ENCODE data around the gene TGFB2. TPM values are rescaled to one million over a fixed set of nuclear protein-coding genes. Genes with fewer than 3 reads are reported as not detected.

The TGFB2 gene
- polyA plus RNA-seq, 1 donor, result 4.9 TPM

DNA sequence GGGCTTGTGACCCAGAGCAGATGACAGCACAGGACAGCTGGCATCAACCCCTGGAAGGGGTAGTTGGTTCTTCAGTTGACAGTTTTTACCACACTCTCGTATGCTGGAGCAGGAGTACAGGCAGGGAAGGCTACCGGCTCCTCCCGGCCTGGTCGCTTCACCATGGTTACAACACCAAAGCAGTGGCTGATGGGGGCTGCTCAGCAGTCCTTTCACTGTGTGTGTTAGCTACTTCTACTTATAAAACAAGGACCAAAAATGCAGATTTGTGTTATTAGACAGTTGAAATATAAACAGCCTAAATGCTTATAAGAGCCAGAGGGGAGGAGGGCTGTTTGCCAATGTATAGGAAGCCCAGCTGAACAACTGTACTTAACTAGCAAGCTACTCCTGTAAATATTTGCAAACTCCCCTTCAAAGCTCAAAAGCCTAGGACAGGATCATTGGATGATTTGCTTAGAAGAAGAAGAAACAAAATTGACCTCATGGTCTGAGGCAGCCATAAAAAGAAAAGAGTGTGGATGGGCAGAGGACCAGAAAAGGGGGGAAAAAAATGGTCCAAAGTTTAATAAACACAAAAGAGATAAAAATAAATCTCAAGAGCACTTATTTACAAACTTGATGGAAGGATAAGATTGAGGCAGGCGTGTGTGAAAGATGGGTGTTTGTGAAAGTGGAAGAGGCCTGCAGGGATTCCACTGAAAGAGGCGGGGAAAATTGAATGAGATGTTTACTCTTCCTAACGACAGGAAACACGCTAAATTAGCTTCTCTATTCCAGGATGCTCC, 57.1 kb downstream of the TGFB2 start:
- H3K9me3 ChIP-seq (ENCODE audit: control insufficient read depth, low read depth, low read length), result no peaks in the 10 kb centered on the region
- no peak overlapping the region for H3K4me3 ChIP-seq (ENCODE audit: low read length)
- H3K4me1 ChIP-seq (ENCODE audit: control insufficient read depth, insufficient read depth, low read length), result no peaks in the 10 kb centered on the region
- WGBS (ENCODE audit: insufficient coverage, low lambda C conversion rate), result no CpG with 5 or more reads among the region's 8 CpGs
- no peaks in the 10 kb centered on the region for H3K36me3 ChIP-seq (ENCODE audit: control insufficient read depth, insufficient read depth, low read length)
- peak; percentile 47 to 66 for DNase-seq
- H3K27me3 ChIP-seq (ENCODE audit: control insufficient read depth, insufficient read depth, low read length), result peaks cover 10% of the 10 kb centered on the region
- peak overlapping the region; percentile 31 for H3K27ac ChIP-seq (ENCODE audit: low read length)

DNA sequence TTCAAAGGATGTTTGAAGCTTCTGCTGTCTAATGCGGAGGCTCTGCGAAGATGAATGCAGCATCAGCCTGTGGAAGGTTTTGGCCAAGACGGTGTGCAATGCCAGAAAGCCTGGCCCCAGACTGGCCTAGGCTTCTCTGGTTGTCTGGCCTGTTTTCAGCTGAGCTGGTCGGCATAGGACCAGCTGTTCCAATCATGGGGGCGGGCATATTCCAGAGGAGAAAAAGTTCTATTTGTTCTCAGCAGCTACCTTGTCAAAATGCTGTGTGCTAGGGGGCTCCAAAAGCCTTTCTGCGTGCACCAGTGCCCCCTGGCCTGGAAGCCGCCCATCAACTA, 57.6 kb downstream of the TGFB2 start:
- H3K27me3 ChIP-seq (ENCODE audit: control insufficient read depth, insufficient read depth, low read length), result peaks cover 10% of the 10 kb centered on the region
- no peaks in the 10 kb centered on the region for H3K4me1 ChIP-seq (ENCODE audit: control insufficient read depth, insufficient read depth, low read length)
- no peaks in the 10 kb centered on the region for H3K9me3 ChIP-seq (ENCODE audit: control insufficient read depth, low read depth, low read length)
- no peak overlapping the region for H3K4me3 ChIP-seq (ENCODE audit: low read length)
- H3K27ac ChIP-seq (ENCODE audit: low read length), result no peak overlapping the region
- DNase-seq, result no peak
- whole genome bisulfite sequencing (ENCODE audit: insufficient coverage, low lambda C conversion rate), result no CpG with 5 or more reads among the region's 7 CpGs
- no peaks in the 10 kb centered on the region for H3K36me3 ChIP-seq (ENCODE audit: control insufficient read depth, insufficient read depth, low read length)

DNA sequence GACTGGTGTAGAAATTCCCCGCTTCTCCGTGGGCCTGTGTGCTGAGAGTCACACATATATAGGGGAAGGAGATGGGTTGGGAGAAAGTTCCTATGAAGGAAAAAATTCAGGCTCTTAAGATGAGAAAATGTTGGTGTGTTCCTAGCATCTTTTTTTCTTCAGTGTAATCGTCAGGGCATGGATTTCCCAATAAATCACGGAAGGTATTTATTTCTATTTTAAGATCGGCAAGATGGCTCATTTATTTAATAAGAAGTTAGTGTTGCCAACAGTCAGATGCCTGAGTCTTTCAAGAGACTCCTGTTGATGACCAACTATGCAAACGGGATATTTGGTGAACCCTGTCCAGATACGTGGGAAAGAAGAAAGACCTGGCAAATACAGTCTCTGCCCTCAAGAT, 58.2 kb downstream of the TGFB2 start:
- peaks cover 14% of the 10 kb centered on the region for H3K27me3 ChIP-seq (ENCODE audit: control insufficient read depth, insufficient read depth, low read length)
- WGBS (ENCODE audit: insufficient coverage, low lambda C conversion rate), result 73% methylated on average over 3 of the region's 7 CpGs
- H3K9me3 ChIP-seq (ENCODE audit: control insufficient read depth, low read depth, low read length), result no peaks in the 10 kb centered on the region
- H3K27ac ChIP-seq (ENCODE audit: low read length), result no peak overlapping the region
- no peak overlapping the region for H3K4me3 ChIP-seq (ENCODE audit: low read length)
- no peaks in the 10 kb centered on the region for H3K36me3 ChIP-seq (ENCODE audit: control insufficient read depth, insufficient read depth, low read length)
- no peaks in the 10 kb centered on the region for H3K4me1 ChIP-seq (ENCODE audit: control insufficient read depth, insufficient read depth, low read length)
- no peak for DNase-seq

DNA sequence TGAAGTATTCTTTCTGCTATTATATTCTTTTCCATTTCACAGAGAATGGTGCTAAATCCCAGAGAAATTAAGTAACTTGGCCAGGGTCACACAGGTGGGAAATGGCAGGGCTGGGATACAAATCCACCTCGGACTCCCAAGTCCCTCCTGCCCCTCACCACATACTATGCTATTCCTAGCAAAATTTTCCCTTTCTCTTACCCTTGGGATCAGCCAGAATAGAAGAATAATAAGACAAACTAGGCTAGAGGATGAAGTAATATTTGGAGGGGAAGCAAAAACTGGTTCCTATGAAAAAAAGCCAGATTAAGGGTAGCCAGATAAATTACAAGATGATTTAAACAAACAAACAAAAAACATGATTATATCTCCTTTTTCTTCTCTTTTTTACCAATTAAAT, 62.5 kb downstream of the TGFB2 start:
- H3K4me1 ChIP-seq (ENCODE audit: control insufficient read depth, insufficient read depth, low read length), result no peaks in the 10 kb centered on the region
- 80% methylated on average over 1 of the region's 1 CpG for WGBS (ENCODE audit: insufficient coverage, low lambda C conversion rate)
- no peak overlapping the region for H3K27ac ChIP-seq (ENCODE audit: low read length)
- H3K36me3 ChIP-seq (ENCODE audit: control insufficient read depth, insufficient read depth, low read length), result no peaks in the 10 kb centered on the region
- no peak for DNase-seq
- no peak overlapping the region for H3K4me3 ChIP-seq (ENCODE audit: low read length)
- no peaks in the 10 kb centered on the region for H3K9me3 ChIP-seq (ENCODE audit: control insufficient read depth, low read depth, low read length)
- H3K27me3 ChIP-seq (ENCODE audit: control insufficient read depth, insufficient read depth, low read length), result peaks cover 11% of the 10 kb centered on the region

DNA sequence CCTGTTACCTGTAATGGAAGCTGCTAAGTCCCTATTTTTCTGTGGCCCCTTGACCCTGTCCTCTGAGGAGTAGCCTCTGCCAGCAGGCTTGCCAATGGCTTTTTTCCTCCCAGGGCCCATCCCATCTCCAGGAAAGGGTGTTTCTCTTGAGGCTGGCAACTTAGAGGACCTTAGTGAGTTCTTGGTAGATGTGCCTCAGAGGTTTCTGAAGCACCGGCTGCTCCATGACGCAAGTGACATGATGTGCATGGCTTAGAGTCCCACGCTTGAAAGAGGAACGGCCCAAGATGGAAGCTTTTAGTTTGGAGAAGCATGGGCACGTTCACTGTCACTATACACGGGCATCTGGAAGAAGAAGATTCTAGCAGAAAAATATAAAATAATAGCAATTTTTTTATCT, 63.0 kb downstream of the TGFB2 start:
- WGBS (ENCODE audit: insufficient coverage, low lambda C conversion rate), result 100% methylated on average over 2 of the region's 6 CpGs

DNA sequence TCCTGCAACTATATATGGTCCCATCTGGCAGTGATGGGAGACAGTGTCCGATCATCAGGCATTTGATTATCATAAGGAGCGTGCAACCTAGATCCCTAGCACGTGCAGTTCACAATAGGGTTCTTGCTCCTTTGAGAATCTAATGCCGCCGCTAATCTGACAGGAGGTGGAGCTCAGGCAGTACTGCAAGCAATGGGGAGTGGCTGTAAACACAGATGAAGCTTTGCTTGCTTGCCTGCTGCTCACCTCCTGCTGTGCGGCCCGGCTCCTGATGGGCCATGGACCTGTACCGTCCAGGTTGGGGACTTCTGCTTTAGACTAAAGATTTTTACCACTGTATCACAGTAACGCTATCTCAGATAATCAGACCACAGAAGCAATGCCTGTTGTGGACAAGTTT, 63.8 kb downstream of the TGFB2 start:
- no peak overlapping the region for H3K27ac ChIP-seq (ENCODE audit: low read length)
- peaks cover 11% of the 10 kb centered on the region for H3K27me3 ChIP-seq (ENCODE audit: control insufficient read depth, insufficient read depth, low read length)
- H3K36me3 ChIP-seq (ENCODE audit: control insufficient read depth, insufficient read depth, low read length), result no peaks in the 10 kb centered on the region
- H3K4me1 ChIP-seq (ENCODE audit: control insufficient read depth, insufficient read depth, low read length), result no peaks in the 10 kb centered on the region
- DNase-seq, result no peak
- H3K4me3 ChIP-seq (ENCODE audit: low read length), result no peak overlapping the region
- 60% methylated on average over 1 of the region's 9 CpGs for WGBS (ENCODE audit: insufficient coverage, low lambda C conversion rate)
- no peaks in the 10 kb centered on the region for H3K9me3 ChIP-seq (ENCODE audit: control insufficient read depth, low read depth, low read length)

More for the DNA sequence above, 63.0 kb downstream of the TGFB2 start:
- DNase-seq, result no peak
- Histone ChIP-seq H3K36me3 (ENCODE audit: control insufficient read depth, insufficient read depth, low read length) (no peaks in the 10 kb centered on the region), H3K27ac (ENCODE audit: low read length) (no peak overlapping the region), H3K4me3 (ENCODE audit: low read length) (no peak overlapping the region), H3K9me3 (ENCODE audit: control insufficient read depth, low read depth, low read length) (no peaks in the 10 kb centered on the region), H3K27me3 (ENCODE audit: control insufficient read depth, insufficient read depth, low read length) (peaks cover 11% of the 10 kb centered on the region), H3K4me1 (ENCODE audit: control insufficient read depth, insufficient read depth, low read length) (no peaks in the 10 kb centered on the region)

DNA sequence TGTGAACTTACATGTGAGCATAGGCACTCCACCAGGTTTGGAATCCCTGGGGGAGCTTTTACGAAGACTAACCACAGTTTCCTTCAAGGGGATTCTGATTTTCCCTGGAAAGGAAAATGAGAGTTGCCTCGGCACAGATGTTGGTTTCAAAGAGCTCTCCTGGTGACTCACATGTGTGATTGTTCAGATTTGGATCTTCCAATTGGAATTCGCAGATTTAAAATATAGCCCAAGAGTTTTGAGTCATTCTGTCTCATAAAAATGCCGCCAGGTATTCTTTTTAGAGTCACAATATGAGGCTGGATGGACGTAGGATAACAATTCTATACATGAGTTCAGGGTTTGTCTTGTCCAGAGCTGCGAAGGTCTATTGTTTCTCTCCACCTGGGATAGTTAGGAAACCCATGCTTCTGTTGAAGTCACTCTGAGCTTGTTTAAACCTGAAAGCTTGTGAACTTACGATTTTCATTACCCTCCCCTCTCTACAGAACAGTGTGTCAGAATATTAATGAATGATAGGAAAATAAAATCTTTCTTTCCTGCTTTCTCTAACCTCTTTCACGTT, 64.9 kb downstream of the TGFB2 start:
- no peaks in the 10 kb centered on the region for H3K9me3 ChIP-seq (ENCODE audit: control insufficient read depth, low read depth, low read length)
- H3K27me3 ChIP-seq (ENCODE audit: control insufficient read depth, insufficient read depth, low read length), result peaks cover 10% of the 10 kb centered on the region
- no peak overlapping the region for H3K27ac ChIP-seq (ENCODE audit: low read length)
- no peaks in the 10 kb centered on the region for H3K36me3 ChIP-seq (ENCODE audit: control insufficient read depth, insufficient read depth, low read length)
- no peaks in the 10 kb centered on the region for H3K4me1 ChIP-seq (ENCODE audit: control insufficient read depth, insufficient read depth, low read length)
- WGBS (ENCODE audit: insufficient coverage, low lambda C conversion rate), result 61% methylated on average over 2 of the region's 8 CpGs
- H3K4me3 ChIP-seq (ENCODE audit: low read length), result no peak overlapping the region
- no peak for DNase-seq

DNA sequence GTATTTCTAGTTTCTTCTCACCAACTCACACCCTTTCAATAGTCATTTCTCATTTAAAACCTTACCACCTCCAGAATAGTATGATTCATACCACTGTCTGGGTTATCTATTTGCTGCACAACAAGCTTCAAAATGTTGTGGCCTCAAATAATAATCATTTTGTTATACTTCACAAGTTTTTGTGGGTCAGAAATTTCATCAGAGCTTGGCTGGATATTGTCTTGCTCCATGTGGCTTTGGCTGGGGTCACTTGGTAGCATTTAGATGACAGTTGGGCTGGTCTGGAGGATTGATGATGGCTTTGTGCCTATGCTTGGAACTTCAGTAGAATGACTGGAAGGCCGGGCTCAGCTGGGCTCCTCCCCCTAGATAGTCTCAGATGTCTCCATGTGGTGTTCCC, 66.0 kb downstream of the TGFB2 start:
- no peak overlapping the region for H3K4me3 ChIP-seq (ENCODE audit: low read length)

DNA sequence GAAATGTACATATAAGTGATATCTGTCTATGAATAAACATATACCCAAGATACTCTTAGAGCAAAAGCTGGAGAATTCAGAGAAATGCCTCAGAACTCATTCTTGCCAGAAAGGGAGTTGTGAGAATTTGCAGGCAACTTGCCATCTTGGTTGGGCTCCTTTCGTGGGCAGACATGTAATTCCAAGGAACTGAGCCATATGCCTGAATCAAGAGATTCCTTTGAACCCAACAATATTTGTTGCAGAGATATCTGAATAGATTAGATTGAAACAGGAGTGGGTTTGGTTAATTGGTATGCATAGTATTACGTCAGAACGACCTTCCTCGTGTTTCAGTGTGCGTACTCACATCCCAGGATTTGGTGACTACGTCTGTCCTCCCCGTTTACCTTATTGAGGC, 67.0 kb downstream of the TGFB2 start:
- no CpG with 5 or more reads among the region's 7 CpGs for WGBS (ENCODE audit: insufficient coverage, low lambda C conversion rate)
- Histone ChIP-seq H3K4me3 (ENCODE audit: low read length) (no peak overlapping the region), H3K9me3 (ENCODE audit: control insufficient read depth, low read depth, low read length) (no peaks in the 10 kb centered on the region), H3K36me3 (ENCODE audit: control insufficient read depth, insufficient read depth, low read length) (no peaks in the 10 kb centered on the region), H3K27ac (ENCODE audit: low read length) (no peak overlapping the region), H3K4me1 (ENCODE audit: control insufficient read depth, insufficient read depth, low read length) (no peaks in the 10 kb centered on the region), H3K27me3 (ENCODE audit: control insufficient read depth, insufficient read depth, low read length) (peaks cover 6% of the 10 kb centered on the region)
- DNase-seq, result no peak

More for the DNA sequence above, 66.0 kb downstream of the TGFB2 start:
- peaks cover 6% of the 10 kb centered on the region for H3K27me3 ChIP-seq (ENCODE audit: control insufficient read depth, insufficient read depth, low read length)
- no peaks in the 10 kb centered on the region for H3K36me3 ChIP-seq (ENCODE audit: control insufficient read depth, insufficient read depth, low read length)
- no peak overlapping the region for H3K27ac ChIP-seq (ENCODE audit: low read length)
- no peaks in the 10 kb centered on the region for H3K9me3 ChIP-seq (ENCODE audit: control insufficient read depth, low read depth, low read length)
- no peaks in the 10 kb centered on the region for H3K4me1 ChIP-seq (ENCODE audit: control insufficient read depth, insufficient read depth, low read length)
- no CpG with 5 or more reads among the region's 1 CpG for WGBS (ENCODE audit: insufficient coverage, low lambda C conversion rate)
- DNase-seq, result no peak

DNA sequence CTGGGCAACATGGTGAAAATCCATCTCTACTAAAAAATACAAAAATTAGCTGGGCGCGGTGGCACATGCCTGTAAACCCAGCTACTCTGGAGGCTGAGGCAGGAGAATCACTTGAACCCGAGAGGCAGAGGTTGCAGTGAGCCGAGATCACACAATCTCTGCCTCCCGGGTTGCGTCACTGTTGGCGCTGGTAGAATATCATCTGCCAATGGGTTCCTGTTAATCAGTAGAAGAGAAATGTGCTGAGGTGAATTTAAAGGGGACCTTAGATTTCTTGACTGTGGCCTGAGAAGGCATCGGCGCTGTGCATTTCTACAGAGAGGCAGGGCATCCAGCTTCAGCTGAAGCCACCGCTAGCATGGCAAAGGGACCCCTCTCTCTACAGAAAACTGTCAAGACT, 68.0 kb downstream of the TGFB2 start:
- WGBS (ENCODE audit: insufficient coverage, low lambda C conversion rate), result no CpG with 5 or more reads among the region's 10 CpGs

More for the DNA sequence above, 68.0 kb downstream of the TGFB2 start:
- Histone ChIP-seq H3K27ac (ENCODE audit: low read length) (no peak overlapping the region), H3K4me1 (ENCODE audit: control insufficient read depth, insufficient read depth, low read length) (no peaks in the 10 kb centered on the region), H3K36me3 (ENCODE audit: control insufficient read depth, insufficient read depth, low read length) (no peaks in the 10 kb centered on the region), H3K27me3 (ENCODE audit: control insufficient read depth, insufficient read depth, low read length) (peaks cover 2% of the 10 kb centered on the region), H3K4me3 (ENCODE audit: low read length) (no peak overlapping the region), H3K9me3 (ENCODE audit: control insufficient read depth, low read depth, low read length) (no peaks in the 10 kb centered on the region)
- no peak for DNase-seq
